PC-9 (cell line): ENCODE results near the gene EML2. TPM values are rescaled to one million over a fixed set of nuclear protein-coding genes. Genes with fewer than 3 reads are reported as not detected.

Source experiments
- BruUV-seq: library from RNA; stranded (reverse); fragments of 400-500 nt; replicated peaks from 2 replicates; lab custom pipeline; 2021; lab: Mats Ljungman, UMichigan
- CTCF ChIA-PET: fragments of 300-600 bp; sonication (Branson Sonifier 250); formaldehyde crosslinking; loops from one replicate; lab custom pipeline; 2022; ENCODE audit warnings: antibody characterized with exemption; lab: Charles Lee
- POLR2A ChIA-PET: fragments of 300-600 bp; sonication (Branson Sonifier 250); formaldehyde crosslinking; loops from one replicate; lab custom pipeline; 2022; ENCODE audit warnings: antibody characterized with exemption; ENCODE audit not compliant: unreplicated experiment; lab: Charles Lee
- DNase-seq, 2 experiments: peaks; one replicate each; pipeline versions ENCODE4 v3.0.0 to v3.0.0-alpha.2; 2015 to 2022; ENCODE audit warnings: mixed read lengths in 1 of 2
- H2AFZ ChIP-seq: fragments of 200-600 bp; sonication (generic); 2 replicates; pipeline ENCODE4 v1.8.1; 2017; ENCODE audit warnings: antibody characterized with exemption
- H3F3A ChIP-seq: fragments of 200-600 bp; sonication (generic); 2 replicates; pipeline ENCODE4 v1.8.1; 2017; ENCODE audit warnings: antibody characterized with exemption, mild to moderate bottlenecking, low read depth; ENCODE audit not compliant: insufficient read depth
- H3K27ac ChIP-seq: fragments of 200-600 bp; sonication (generic); 2 replicates; pipeline ENCODE4 v1.6.1; 2016; ENCODE audit warnings: mixed run types
- H3K27me3 ChIP-seq: fragments of 200-600 bp; sonication (generic); 2 replicates; pipeline ENCODE4 v1.6.1; 2016; ENCODE audit warnings: low read depth, mixed run types; ENCODE audit not compliant: insufficient read depth
- H3K36me3 ChIP-seq: fragments of 200-600 bp; sonication (generic); 2 replicates; pipeline ENCODE4 v1.6.1; 2016; ENCODE audit warnings: low read depth, mixed run types
- H3K4me1 ChIP-seq: fragments of 200-600 bp; sonication (generic); replicated peaks from 2 replicates; pipeline ENCODE4 v1.6.1; 2016; ENCODE audit warnings: mixed run types; ENCODE audit not compliant: insufficient read depth
- H3K4me2 ChIP-seq: fragments of 200-600 bp; sonication (generic); 2 replicates; pipeline ENCODE4 v1.6.1; 2017; ENCODE audit warnings: mixed run types
- H3K4me3 ChIP-seq: fragments of 200-600 bp; sonication (generic); 2 replicates; pipeline ENCODE4 v1.6.1; 2016; ENCODE audit warnings: mixed run types
- H3K79me2 ChIP-seq: fragments of 200-600 bp; sonication (generic); 2 replicates; pipeline ENCODE4 v1.6.1; 2017; ENCODE audit warnings: low read depth, mixed run types
- H3K9me2 ChIP-seq: fragments of 200-600 bp; sonication (generic); 2 replicates; pipeline ENCODE4 v1.8.1; 2017; ENCODE audit warnings: mild to moderate bottlenecking; ENCODE audit not compliant: insufficient read depth
- H3K9me3 ChIP-seq: fragments of 200-600 bp; sonication (generic); 2 replicates; pipeline ENCODE4 v1.8.1; 2016; ENCODE audit warnings: low read depth; ENCODE audit not compliant: insufficient read depth
- H4K20me1 ChIP-seq: fragments of 200-600 bp; sonication (generic); 2 replicates; pipeline ENCODE4 v1.8.1; 2017; ENCODE audit not compliant: insufficient read depth
- EZH2 ChIP-seq: fragments of 200-600 bp; sonication (generic); IDR thresholded peaks from 2 replicates; pipeline ENCODE4 v1.8.0; 2017; ENCODE audit warnings: antibody characterized with exemption, low read depth
- intact Hi-C: fragments of 100-400 bp; cut with micrococcal nuclease; formaldehyde crosslinking; loops from one replicate; pipeline ENCODE4 v1.10.0; 2022; ENCODE audit not compliant: unreplicated experiment
- total RNA-seq: library from RNA; stranded (reverse); gene quantifications from 2 replicates; pipeline ENCODE4 v1.2.3, GENCODE V29; 2021
- TF ChIP-seq, protein P1 (sequence below): fragments of 200-600 bp; sonication (generic); conservative IDR thresholded peaks from 2 replicates; pipeline ENCODE4 v1.6.1; 2017; ENCODE audit warnings: mixed run types, antibody characterized with exemption, mild to moderate bottlenecking, moderate library complexity

EML2 gene
- total RNA-seq, 1 experiment from 2014 or later: 61.7 TPM

DNA sequence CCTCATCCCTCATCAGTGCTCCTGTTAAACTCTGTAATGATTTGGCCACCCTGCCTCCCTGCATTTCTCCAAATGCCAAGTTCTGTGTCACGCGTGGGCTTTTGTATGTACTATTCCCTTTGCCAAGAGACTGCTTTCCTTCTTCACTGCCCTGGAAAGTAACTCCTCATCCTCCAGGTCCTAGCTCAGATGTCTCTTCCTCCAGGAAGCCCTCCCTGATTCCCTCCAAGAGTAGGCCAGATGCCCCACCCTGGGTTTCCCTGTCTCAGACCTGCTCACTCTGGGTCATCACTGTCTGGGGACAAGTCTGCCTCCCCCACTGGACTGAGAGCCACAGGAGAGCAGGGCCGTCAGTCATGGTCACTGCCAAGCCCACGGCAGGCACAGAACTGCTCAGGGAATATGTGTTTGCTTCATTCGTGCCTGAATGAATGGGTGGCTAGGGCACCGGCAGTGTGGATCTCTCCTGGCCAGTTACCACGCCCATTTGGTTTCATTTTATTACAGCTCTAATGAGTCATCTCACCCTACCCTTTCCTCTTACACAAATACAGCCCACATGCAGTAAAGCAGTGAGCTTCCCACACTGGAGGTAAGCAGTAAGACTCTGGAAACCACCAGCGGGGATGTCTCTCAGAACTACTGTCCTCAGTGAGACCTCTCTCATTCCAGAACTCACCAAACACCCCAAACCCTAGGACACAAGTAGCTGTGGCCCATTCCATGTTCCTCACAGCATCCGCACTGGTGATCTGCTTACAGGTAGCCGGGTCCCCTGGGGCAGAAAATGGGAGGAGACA, 25.1 kb downstream of the EML2 start:
- Histone ChIP-seq H3K79me2 (no peaks in the 10 kb centered on the region), H3K27me3 (no peaks in the 10 kb centered on the region), H2AFZ (peak overlapping the region; percentile 45; the same call in 1 of the 2 replicates), H3K36me3 (no peaks in the 10 kb centered on the region; the same call in 1 of the 2 replicates), H3F3A (peaks cover 51% of the 10 kb centered on the region), H3K4me2 (peak overlapping the region; percentile 70), H3K9me3 (no peaks in the 10 kb centered on the region), H3K9me2 (no peaks in the 10 kb centered on the region), H4K20me1 (no peaks in the 10 kb centered on the region), H3K4me3 (peak overlapping the region; percentile 7; the same call in 1 of the 2 replicates), H3K4me1 (peaks cover 22% of the 10 kb centered on the region), H3K27ac (peak overlapping the region; percentile 92)
- no TSS peak for BruUV-seq
- peak; percentile 66 to 95 for DNase-seq
- ChIA-PET POLR2A (interaction anchor here (0.5 to 1.0 kb wide), 4 partner anchors 14 to 63 kb away, joined by 3 to 4 read pairs (median 3); no protein-coding TSS in a partner anchor), CTCF (interaction anchor here (0.5 to 0.9 kb wide), 4 partner anchors 25 to 168 kb away, joined by 3 to 4 read pairs (median 3); partner anchors contain the start of genes DMPK and EML2)
- TF ChIP-seq, protein P1, sequence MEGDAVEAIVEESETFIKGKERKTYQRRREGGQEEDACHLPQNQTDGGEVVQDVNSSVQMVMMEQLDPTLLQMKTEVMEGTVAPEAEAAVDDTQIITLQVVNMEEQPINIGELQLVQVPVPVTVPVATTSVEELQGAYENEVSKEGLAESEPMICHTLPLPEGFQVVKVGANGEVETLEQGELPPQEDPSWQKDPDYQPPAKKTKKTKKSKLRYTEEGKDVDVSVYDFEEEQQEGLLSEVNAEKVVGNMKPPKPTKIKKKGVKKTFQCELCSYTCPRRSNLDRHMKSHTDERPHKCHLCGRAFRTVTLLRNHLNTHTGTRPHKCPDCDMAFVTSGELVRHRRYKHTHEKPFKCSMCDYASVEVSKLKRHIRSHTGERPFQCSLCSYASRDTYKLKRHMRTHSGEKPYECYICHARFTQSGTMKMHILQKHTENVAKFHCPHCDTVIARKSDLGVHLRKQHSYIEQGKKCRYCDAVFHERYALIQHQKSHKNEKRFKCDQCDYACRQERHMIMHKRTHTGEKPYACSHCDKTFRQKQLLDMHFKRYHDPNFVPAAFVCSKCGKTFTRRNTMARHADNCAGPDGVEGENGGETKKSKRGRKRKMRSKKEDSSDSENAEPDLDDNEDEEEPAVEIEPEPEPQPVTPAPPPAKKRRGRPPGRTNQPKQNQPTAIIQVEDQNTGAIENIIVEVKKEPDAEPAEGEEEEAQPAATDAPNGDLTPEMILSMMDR: no peak
- TF ChIP-seq EZH2: no peak
- intact Hi-C loops: no loop called here

DNA sequence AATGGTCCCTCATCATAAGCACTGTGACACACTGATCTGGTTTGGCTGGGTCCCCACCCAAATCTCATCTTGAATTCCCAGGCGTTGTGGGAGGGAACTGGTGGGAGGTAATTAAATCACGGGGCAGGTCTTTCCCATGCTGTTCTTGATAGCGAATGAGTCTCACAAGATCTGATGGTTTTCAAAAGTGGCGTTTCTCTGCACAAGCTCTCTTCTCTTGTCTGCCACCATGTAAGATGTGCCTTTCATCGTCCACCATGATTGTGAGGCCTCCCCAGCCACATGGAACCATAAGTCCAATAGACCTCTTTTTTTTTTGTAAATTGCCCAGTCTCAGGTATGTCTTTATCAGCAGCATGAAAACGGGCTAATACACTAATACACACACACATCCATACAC, 30.2 kb downstream of the EML2 start:
- Histone ChIP-seq H3K9me3 (no peaks in the 10 kb centered on the region), H3K27ac (no peak overlapping the region), H4K20me1 (no peaks in the 10 kb centered on the region), H3K36me3 (no peaks in the 10 kb centered on the region; the same call in 1 of the 2 replicates), H3K4me3 (no peak overlapping the region), H3K9me2 (no peaks in the 10 kb centered on the region), H3K4me2 (no peak overlapping the region), H2AFZ (no peak overlapping the region), H3K79me2 (no peaks in the 10 kb centered on the region), H3K4me1 (peaks cover 5% of the 10 kb centered on the region), H3F3A (peaks cover 13% of the 10 kb centered on the region), H3K27me3 (no peaks in the 10 kb centered on the region)
- POLR2A ChIA-PET: no interaction called here
- no TSS peak for BruUV-seq
- TF ChIP-seq, protein P1: no peak
- no peak for TF ChIP-seq EZH2
- CTCF ChIA-PET: no interaction called here
- intact Hi-C loops: no loop called here
- no peak for DNase-seq

DNA sequence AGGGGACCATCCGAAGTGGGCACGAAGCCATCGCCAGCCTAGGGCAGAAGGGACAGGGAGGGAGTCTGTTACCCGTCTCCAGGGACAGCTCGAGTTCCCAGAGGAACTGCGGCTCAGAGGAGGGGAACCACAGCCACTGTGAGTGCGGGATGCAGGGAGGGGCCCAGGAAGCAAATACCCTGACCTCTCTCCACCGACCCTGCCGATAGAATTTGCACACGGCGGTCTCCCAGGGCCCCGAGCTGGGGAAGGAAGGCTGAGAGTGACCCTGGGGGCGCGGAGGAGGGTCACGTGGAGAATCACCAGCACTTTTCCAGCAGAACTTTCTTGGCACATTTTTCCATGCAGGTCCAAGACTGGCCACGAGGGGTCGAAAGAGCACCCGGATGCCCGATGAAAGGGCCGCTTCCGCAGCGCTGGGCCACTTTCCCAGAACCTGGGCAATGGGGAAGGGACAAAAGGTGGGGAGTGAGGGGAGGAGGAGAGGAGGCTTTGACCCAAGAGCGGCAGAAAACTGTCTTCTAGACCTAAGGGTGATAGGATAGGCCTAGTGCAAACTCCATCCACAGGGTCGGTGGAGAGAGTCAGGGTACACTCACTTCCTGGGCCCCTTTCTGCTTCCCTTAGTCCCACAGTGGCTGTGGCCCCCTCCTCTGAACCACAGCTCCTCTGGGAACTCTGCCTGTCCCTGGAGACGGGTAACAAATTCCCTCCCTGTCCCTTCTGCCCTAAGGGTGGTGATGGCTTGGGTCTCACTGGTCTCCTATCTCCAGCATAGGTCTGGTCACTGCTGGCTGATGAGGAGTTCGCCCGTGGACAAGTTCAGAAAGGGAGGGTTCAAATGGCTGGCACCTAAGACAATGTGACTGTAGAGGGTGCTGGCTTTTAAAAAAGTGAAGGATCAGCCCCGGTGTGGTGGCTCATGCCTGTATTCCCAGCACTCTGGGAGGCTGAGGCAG, 31.8 kb downstream of the EML2 start:
- BruUV-seq: no TSS peak
- Histone ChIP-seq H3F3A (no peaks in the 10 kb centered on the region), H3K9me2 (no peaks in the 10 kb centered on the region), H3K9me3 (no peaks in the 10 kb centered on the region), H3K4me1 (no peaks in the 10 kb centered on the region), H3K27ac (no peak overlapping the region), H3K4me3 (no peak overlapping the region), H3K4me2 (peak overlapping the region; percentile 52), H3K79me2 (no peaks in the 10 kb centered on the region), H3K36me3 (no peaks in the 10 kb centered on the region), H3K27me3 (peaks cover 2% of the 10 kb centered on the region; the same call in 1 of the 2 replicates), H4K20me1 (no peaks in the 10 kb centered on the region), H2AFZ (peak overlapping the region; percentile 39; the same call in 1 of the 2 replicates)
- intact Hi-C loops: loop anchor here (2.0 kb wide), 1 partner anchor 35 kb away; no protein-coding TSS in a partner anchor
- ChIA-PET CTCF (interaction anchor here (0.6 kb wide), 1 partner anchor 28 kb away, joined by 3 read pairs; no protein-coding TSS in a partner anchor), POLR2A (no interaction called here)
- peak; percentile 50 to 66 for DNase-seq
- TF ChIP-seq, protein P1: peak; percentile 96
- no peak for TF ChIP-seq EZH2
